Activated T-helper 1 cell treated with anti-CD3 and anti-CD28 coated beads, Interleukin-2, amount 50 U/mL, for 16 hours (primary cell): ENCODE data around the gene CYSTM1.

Source experiments
- DNase-seq, 2 donors: peaks; one replicate each; pipeline ENCODE4 v3.0.0-alpha.2; 2020; ENCODE audit warnings: low read depth in 1 of 2, low spot score in 1 of 2

Gene CYSTM1

GRCh38 chr5:140252470-140253126 lies 77.6 kb downstream of the CYSTM1 start:
- DNase-seq: no peak

DNA sequence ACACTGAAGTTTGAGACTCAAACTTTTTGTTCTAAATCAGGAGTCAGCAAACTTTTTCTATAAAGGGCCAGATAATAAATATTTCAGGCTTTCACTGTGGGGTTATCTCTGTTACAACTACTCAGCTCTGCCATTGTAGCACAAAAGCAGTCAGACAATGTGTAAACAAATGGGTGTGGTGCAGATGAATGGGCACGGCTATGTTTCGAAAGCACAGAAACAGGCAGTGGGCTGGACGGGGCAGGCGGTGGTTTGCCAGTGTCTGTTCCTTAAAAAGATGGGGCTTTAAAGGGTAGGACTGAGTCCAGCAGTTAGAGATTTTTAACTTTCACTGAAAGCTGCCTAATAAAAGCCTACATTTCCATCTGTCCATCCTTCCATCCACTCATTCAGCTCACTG lies 79.0 kb downstream of the CYSTM1 start:
- no peak for DNase-seq

- DNase-seq: no peak
These were observed 80.6 kb downstream of the CYSTM1 start for GRCh38 chr5:140255460-140256157.

DNA sequence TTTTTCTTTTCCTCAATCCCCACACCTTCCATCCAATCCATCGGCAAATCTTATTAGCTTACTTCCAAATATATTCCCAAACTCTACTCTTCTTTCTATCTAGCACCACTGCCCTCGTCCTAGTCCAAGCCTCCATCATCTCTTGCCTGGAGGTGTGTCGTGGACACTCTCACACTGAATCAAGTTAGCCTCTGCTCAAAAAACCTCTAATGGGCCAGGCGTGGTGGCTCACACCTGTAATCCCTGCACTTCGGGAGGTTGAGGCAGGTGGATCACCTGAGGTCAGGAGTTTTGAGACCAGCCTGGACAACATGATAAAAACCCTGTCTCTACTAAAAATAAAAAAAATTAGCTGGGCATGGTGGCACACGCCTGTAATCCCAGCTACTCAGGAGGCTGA lies 81.7 kb downstream of the CYSTM1 start:
- DNase-seq: no peak

GRCh38 chr5:140258016-140258415 lies 83.0 kb downstream of the CYSTM1 start:
- no peak for DNase-seq

DNA sequence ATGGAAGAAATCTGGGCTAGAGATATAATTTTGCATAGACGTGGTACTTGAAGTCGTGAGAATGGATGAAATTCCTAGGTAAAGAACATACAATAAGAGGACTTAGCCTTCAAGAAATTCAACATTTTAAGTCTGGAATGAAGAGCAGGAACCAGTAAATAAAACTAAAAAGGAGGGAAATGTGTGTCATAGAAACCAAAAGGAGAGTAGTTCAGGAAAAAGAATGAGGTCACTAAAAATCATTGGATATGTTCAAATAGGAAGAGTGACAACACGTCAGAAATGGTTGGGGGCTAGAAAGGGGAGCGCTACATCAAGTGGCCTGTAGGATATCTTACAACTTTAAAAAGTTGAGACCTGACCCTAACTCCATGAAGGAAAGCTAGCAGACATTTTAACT lies 83.9 kb downstream of the CYSTM1 start:
- no peak for DNase-seq

DNA sequence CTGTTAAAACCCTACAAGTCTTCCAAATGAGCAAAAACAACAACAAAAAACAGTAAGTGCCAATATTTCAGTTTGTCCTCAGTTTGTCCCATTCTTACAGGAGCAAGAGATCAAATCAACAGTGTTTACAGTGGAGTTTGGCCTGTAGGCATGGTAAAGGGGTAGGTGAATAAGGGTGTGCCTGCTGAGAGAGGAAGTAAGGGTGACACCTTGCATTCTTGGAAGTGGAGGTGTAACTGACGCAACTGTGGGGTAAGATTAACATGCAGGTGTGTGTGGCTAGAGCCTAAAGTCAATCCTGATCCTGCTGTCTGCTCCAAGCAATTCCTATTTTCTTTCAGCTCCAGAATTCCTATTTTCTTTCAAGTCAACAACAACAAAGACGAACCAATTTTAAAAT lies 84.5 kb downstream of the CYSTM1 start:
- DNase-seq: no peak

- no peak for DNase-seq
These were observed 85.2 kb downstream of the CYSTM1 start for GRCh38 chr5:140260089-140260656.

DNA sequence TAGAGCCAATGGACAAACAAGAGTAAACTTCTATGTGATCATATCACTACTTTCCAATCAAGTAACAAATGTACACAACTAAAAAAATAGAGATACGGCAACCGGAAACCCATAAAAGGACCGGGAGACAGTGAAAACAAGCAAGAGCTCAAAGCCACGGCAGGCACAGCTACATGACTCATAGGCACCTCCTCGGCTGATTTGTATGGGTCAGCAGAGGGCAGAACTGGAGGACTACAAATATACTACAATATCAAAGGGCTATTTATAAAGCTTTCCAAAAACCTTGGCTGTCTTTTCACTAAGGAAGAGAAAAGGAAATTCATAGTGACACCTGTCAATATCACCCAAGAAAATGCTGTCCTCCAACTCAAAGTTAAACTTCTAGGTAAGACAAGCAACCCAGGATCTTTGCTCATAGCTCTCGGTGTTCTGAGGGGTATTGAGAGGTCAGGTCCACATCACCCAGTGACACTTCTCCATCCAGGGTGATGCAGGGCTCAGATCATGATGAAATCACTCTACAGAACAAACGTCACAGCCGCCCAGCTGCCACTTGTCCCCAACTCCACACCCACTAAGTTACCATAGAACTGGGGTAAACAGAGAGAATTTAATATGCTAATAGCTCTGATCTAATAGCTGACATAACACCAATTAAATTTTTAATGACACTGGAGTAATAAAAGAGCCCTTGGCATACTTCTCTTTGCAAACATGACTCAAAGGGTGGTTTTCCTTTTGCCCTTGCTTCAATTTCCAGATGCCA lies 86.6 kb downstream of the CYSTM1 start:
- no peak for DNase-seq

GRCh38 chr5:140262221-140262620 lies 87.2 kb downstream of the CYSTM1 start:
- DNase-seq: no peak

- no peak for DNase-seq
These were observed 87.9 kb downstream of the CYSTM1 start for GRCh38 chr5:140262839-140263238.

- DNase-seq: no peak
These were observed 90.9 kb downstream of the CYSTM1 start for GRCh38 chr5:140265845-140266244.

DNA sequence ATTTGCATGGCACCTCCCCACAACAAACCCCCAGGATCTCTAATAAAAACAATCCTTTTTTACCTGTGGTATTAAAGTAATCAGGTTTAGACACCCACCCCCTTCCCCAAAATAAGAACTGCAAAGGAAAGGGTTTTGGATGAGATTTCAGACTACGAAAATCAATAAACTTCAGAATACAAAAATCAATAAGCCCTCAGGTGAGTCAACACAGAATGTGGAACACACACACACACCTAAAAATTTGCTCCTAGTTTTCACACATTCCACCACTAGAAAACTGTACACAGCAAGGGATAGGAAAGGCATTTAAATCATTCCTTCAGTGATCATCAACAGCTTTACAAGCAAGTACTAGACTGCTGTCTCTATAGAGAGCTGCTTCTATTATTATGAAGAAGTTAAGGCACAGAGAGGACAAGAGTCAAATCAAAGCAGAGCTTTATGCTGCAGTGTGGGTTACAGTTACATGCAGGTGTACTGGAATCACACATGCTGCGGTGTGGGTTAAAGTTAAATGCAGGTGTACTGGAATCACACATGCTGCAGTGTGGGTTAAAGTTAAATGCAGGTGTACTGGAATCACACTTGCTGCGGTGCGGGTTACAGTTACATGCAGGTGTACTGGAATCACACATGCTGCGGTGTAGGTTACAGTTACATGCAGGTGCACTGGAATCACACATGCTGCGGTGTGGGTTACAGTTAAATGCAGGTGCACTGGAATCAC lies 91.6 kb downstream of the CYSTM1 start:
- DNase-seq: no peak

DNA sequence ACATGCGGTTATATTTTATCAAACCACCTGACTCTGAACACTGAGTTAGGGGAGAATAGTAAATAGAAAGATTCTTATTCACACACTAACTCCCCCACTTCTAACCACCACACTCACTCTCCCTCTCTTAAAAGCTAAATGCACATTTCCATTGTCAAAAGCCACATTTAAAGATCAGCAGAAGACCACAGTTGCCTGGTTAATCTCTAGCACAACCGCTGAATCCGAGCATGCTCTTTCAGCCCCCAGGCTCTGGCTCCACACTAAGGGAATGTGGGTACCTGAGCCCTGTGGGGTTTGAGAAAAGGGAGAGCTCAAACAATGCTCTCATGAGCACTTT lies 92.2 kb downstream of the CYSTM1 start:
- DNase-seq: no peak

GRCh38 chr5:140267559-140268018 lies 92.6 kb downstream of the CYSTM1 start:
- DNase-seq: no peak

DNA sequence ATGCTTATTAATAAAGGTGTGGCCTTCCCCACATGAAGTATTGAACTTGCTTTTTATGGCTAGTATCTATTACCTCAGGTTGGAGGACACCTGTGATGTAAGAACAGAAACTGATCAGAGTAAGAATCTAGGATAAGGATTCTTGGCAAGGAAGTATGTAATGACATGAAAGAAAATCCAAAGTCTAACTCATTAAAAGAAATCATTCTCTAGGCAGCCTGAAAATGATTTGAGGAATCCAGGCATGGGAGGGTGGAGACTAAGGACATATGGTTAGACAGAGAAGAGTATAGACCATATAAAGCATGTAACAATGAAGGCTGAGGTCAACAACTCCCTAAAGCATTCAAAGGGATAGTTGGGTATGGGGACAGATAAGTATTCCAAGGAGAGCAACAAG lies 95.0 kb downstream of the CYSTM1 start:
- DNase-seq: no peak

GRCh38 chr5:140273401-140273877 lies 98.5 kb downstream of the CYSTM1 start:
- DNase-seq: no peak

DNA sequence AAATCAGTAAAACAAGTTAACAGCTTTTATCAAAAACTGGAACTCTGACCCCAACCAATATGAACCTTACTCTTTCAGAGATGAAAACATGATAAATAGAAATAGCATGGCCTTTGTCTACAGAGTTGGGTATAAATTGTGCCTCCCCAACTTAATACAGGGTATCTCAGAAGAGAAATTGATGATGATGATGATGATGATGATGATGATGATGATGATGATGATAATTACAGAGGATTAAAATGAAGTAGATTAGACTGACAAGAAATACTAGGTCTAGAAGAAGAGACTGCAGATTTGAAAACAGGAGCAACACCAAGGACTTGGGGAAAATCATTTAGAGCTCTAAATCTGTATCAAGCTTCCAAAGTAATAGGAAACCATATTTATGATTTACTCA lies 100.8 kb downstream of the CYSTM1 start:
- DNase-seq: no peak

DNA sequence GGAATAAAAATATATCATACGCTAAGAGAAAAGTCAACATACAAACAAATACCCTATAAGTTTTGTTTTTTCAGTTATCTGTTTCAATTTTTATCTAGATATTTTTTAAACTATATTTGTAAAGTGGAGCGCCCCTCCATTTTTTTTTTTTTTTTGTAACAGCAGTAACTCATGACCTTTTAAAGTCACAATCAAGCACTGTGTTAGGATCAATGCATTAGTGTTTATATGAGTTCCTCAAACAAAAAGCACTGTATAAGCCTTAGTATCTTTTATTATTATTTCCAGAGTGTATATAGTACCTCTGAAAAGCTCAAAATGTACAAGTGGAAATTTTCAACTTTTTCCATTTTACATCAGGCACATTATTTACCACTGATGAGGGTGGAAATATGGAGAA lies 107.3 kb downstream of the CYSTM1 start:
- DNase-seq: no peak

DNA sequence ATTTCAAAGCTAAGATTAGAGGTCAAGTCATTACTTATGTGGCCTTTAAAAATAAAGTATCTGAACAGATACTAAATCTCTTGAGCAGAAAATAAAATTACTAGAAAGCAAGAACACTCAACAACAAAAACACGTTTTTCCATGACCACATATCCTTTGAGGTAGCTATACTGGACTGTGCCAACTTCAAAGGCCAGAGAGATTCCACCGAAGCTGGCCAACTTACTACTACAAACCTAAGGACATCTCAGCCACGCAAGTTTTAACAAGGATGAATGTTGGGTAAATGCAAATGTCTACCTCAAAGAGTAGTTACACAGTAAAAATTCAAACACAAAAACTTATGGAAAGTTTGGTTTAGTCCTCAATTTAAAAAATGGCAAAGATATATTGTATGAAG lies 109.0 kb downstream of the CYSTM1 start:
- DNase-seq: no peak

GRCh38 chr5:140286424-140286823 lies 111.4 kb downstream of the CYSTM1 start:
- no peak for DNase-seq
